HuH-7.5 (cell line): ENCODE data around the gene CHSY3.

Source experiments
- DNase-seq: peaks from one replicate; pipeline ENCODE4 v3.0.0; 2011; ENCODE audit warnings: low spot score

Gene CHSY3

DNA sequence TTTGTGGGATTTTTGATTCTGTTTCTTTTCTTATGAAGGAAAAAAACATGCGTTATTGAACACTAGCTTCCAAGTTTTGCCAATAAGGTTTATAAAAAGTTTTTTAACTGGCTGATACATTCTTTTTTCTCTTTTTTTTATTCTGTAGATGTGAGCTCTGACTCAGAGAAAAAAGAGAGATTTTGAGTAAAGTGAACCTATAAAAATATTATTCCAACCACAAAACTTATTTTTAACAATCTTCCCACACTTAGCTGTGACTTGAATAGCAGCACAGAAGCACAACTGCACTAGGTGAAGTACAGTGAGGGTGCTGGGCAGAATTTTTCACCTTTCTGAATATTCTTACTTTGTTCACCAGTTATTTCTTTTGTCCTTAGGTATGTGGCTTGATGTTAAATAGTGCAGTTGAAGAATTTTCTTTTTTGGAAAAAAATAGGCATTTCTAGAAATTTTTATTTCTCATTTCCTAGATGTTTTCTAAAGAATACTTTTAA lies 41.6 kb downstream of the CHSY3 start:
- DNase-seq, result no peak

DNA sequence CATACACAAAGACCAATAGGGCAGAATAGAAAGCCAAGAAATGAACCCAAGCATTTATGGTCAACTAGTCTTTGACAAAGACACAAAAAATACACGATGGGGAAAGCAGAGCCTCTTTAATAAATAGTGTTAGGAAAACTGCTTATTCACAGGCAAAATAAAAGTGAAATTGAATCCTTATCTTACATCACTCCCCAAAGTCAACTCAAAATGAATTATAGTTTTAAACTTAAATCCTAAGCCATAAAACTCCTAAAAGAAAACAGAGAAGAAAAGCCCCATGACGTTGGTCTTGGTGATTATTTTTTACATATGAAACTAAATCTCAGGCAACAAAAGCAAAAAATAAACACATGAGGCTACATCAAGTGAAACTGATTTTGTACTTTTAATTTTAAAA lies 46.8 kb downstream of the CHSY3 start:
- no peak for DNase-seq

DNA sequence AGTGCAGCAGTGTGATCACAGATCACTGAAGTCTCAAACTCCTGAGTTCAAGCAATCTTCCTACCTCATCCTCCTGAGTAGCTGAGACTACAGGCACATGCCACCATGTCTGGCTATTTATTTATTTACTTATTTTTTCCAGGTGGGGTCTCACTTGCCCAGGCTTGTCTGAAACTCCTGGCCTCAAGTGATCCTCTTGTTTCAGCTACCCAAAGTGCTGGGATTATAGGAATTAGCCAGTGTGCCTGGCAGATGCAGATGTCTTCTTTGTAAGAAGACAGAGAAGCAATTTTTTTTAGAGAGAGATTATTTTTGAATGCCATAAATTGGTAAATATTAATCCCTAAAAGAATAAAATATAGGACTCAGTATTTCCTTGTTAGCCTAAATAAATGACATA lies 54.3 kb downstream of the CHSY3 start:
- DNase-seq, result no peak

DNA sequence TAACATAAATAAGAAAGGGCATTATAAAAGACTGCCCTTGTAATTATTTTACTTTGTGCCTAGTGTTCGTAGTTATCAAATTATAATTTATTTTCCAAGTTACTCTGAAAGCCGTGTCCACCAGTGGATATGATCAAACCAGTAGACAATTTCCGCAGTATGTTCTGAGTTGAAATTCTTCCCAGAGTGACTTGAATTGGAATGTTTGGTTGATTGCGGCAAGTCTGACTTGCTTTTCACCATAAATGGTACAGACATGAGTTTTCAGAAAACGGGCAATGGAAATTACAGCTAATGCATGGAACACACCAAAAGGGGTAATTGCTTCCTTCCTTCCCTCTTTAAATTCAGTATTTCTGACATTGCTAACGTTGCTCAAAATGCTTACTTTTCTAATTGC lies 56.6 kb downstream of the CHSY3 start:
- DNase-seq, result no peak

DNA sequence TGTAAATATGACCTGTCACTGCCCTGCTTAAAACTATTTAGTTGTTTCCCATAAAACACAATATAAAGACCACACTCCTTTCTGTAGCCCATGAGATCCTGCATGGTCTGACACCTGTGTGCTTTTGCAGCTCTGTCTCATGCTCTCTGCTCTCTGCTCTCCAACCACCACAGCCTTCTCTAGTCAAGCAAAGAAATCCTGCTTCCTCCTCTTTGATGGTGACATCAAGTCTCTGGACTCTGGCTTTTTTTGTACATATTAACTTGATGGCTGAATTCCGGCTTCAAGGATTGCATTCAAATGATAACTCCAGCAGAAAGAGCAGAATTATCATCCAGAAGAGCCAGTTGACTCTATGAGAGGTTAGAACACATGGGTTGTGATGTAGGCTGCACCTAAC lies 58.2 kb downstream of the CHSY3 start:
- DNase-seq, result no peak

DNA sequence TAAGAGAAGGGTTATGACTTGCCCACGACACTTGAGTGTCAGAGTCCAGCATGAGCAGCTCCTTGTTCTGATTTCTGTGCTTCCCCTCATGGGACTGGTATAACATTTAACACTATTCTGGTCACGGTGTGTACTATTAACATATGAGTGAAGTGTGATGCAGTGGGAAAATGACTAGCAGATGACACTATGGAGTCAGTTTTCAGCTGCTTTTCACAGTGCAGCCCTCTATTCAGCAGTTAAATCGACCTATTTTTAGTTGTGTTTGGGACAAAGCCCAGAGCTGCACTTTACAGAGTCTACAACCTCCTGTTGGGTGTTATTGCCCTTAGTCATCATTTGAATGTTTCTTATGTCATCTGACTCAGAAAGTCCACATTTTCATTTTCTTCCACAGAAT lies 59.1 kb downstream of the CHSY3 start:
- DNase-seq, result no peak

DNA sequence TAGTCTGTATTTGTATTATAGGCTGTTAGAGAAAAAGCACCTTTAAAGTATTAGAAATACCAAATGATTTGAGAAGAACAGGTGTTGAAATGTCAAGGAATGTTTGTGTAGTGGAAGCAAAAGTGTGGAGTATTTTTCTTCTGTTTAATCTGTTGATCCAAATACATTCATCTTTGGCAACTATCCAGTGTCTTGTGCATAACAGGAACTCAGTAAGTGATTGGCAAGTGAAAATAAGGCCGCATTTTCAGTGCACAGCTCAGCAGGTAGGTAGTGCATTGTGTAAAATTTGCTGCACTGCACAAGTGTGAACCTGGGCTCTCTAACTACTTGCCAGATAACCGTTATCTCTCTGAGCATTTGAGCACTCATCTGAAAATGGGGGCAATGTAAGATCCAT lies 61.8 kb downstream of the CHSY3 start:
- DNase-seq, result no peak

DNA sequence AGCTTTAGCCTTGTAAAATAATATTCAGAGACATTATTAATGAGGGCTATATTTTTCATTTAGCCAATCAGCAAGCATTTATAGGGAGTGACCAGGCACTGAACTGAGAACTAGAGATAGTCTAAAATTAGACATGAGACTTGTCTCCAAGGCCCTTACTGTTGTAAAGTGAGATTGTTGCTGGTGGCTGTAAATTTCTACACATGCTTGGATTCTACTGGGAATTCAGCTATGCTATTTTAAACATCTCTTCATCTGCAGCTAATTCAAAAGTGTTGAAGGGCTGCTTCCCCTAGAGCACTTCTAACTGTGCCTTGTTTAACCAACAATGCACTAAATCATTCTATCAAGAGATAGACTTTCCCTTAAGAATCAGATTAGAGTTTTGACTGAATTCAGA lies 67.4 kb downstream of the CHSY3 start:
- DNase-seq, result no peak

DNA sequence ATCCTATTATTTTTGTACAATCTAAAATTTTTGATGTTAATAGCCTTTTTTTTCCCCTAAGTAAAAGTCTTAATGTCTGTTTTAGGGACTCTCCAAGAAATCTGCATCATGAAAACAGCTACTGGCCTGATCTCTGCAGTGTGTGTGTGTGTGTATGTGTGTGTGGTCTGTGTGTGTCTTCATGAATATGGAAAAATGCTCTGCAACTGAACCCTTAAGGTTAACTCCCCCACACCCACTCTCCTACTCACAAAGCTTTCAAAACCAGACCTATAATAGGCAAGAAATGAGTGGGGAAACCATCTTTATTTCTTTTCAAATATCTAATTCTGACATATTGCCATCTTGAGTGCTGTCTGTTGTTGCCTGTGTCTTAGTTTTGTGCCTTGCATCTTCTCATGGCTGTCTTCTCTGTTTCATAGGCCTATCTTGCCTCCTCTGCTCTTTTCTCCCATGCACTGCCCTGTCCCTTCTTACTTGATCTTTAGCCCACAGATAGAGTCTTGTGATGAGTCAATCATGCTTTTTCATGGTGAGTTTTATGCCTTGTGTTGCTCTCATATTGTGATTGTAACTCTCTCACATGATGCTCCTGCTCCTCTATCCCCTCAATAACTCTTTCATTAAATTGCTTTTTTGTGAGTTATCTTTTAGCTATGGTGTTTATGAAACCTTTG lies 68.3 kb downstream of the CHSY3 start:
- DNase-seq, result no peak

DNA sequence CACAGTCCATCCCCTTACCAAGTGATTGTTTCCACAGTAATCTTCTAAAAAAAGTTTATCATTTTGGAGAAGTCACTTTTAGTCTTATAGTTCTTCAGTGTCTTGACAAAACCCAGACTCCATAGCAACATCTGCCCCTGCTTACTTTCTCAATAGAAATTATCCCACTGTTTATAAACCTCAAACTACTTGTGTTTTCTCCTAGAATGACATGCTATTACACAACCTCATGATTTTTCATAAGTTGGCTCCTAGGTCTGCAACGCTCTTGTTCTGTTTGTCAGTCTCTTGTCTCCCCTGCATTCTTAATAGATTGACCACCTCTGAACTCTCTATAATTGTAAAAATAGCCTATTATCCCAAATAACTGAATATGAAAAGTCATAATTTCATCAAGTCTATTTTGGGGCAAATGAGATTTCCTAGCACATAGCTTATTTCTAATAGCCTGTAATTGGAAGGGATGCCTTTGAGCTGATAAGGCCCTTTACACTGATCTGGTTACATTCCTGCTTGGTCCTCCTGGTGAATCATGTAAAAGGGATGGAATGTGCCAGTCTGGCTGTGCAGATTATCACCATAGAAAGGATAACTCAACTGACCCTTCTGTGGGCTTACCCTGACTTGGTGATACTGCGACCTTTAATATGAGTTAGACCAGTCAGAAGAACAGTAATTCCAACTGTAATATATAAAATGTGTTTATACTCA lies 69.6 kb downstream of the CHSY3 start:
- no peak for DNase-seq

DNA sequence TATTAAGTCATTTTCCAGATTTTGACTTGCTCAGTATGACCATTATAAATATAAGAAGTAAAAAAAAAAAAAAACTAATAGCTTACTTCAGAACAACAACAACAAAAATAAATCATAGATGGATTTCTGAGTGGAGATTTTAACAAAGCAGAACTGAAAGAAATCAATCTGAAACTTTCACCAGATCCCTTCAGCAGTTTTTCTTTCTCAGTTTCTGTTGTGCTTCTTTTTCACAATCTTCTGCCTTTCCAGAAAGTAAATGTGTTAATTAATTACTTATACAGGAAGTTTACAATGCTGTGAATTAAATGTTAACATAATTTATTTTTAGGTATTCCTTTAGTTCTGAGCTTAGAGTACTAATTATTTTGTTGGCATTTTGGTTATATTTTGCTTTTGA lies 73.5 kb downstream of the CHSY3 start:
- DNase-seq, result no peak

DNA sequence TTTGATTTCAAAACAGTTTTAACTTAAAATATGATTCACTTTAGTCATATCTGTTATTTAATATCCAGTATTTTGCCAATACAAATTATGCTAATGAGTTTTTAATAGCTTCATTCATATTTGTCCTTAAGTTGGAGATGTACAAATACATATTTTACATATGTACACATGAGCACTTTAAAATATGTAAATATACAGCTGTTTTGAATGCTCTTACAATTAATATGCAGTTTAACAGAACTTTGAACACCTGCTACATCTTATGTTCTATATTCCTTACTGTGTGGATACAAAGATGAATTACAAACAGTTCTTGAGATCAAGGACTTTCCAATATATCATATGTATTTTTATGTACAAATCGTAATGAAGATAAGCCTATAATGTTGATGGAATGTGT lies 74.0 kb downstream of the CHSY3 start:
- DNase-seq, result no peak

DNA sequence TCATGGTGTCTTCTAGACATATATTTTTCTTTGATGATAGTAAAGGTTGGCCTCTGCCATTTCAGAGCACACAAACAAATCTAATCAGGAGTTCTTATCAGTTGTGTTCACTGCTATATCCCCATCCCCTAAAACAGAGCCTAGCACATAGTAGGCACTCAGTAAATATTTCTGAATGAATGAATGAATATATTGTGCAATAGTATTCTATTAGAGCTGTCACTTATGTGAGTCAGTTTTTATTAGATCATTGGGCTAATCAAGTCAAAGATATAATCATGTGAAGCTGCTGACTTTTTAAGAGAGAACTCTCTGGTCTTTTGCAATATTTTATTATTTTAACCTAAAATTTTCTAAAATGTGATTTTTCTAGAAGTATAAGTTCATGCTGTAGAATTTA lies 84.2 kb downstream of the CHSY3 start:
- no peak for DNase-seq

DNA sequence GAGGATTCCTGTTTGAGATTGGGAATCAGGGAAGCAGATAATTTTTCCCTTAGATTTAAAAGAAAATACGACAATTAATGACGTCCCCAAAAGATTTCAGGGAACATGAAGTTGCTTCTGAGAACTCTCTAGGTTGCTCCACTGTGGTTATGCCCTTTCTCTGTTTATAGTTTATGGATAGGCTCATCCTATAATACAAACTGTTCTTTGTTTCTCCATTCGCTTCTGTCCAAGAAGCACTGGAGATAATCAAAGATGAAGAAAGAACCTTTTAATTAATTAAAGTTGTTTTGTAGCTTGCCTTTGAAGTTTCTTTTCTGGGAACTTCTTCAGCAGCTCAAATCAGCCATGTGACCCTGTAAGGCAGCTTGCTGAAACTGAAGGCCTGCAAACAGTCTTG lies 87.5 kb downstream of the CHSY3 start:
- no peak for DNase-seq

DNA sequence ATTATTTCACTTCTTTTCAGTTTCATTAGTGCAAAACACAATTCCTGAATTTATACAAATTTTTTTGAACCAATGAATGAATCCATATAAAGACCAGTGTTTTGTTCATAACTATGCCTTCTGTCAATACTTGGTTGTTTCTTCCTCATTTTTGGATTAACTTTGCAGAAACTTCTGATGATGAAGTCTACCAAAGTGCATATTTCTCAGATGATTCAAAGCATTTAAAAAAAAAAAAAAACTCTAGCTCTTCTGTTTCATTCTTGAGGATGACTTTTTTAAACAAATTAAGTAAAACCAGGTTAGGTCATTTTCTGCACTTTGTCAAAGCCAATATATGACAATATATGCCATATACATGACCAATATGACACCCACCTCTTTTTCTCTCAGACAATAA lies 92.6 kb downstream of the CHSY3 start:
- DNase-seq, result no peak

DNA sequence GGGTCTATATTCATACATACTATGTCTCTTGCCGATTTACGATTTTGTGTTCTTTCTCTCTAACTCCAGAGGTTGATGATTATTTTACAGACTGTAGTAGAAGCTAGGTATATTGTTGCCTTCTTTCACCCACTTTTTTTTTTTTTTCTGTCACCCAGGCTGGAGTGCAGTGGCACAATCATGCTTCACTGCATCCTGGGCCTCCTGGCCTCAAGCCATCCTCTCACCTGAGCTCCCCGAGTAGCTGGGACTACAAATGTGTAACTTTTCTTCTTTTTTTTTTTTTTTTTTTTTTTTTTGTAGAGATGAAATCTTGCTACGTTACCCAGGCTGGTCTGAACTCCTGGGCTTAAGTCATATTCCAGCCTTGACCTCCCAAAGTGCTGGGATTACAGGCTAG lies 96.2 kb downstream of the CHSY3 start:
- no peak for DNase-seq

DNA sequence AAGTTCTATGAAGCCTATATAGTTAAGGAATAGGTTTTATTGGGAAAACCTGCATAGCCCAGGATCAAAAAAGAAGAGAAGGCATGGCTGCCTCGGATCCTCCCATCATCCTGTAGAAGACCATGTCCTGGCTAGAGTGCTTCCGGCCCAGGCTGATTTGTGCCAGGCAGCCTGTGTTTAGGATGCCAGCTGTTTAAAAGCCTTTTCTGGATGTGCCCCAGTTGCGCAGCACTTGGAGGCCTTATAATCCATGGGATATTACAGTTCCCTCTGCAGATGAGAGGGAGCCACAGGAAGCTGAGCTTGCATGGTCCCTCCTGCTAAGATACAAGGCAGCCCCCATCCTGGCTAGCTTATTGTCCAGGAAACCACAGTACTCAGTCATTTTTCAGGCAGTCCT lies 97.9 kb downstream of the CHSY3 start:
- DNase-seq, result no peak

DNA sequence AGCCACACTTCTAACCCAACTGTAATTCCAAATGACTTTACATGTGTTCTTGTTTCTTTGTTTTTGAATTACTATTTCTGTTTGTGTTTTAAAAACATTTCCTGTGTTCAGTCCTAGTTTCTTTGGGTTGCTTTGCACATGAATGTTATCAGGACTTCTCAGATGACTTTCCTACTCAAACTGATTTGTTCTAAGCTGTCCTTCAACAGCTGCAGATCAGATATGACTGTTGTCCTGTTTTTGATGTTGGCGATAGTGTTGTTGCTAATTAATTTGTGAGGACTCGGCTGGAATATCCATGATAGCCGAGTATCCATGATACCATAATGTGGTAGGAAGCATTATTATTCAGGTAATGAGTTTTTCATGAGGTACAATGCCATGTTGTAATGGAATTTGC lies 98.6 kb downstream of the CHSY3 start:
- DNase-seq, result no peak

DNA sequence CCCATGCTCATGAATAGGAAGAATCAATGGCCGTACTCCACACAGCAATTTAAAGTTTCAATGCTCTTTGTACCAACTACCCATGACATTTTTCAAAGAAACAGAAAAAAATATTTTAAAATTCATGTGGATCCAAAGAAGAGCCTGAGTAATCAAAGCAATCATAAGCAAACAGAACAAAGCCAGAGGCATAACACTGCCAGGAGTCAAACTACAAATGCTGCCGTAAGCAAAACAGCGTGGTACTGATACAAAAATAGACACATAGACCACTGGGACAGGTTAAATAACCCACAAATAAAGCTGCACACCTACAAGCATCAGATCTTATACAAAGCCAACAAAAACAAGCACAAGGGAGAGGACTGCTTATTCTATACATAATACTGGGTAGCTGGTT lies 107.7 kb downstream of the CHSY3 start:
- DNase-seq, result no peak

DNA sequence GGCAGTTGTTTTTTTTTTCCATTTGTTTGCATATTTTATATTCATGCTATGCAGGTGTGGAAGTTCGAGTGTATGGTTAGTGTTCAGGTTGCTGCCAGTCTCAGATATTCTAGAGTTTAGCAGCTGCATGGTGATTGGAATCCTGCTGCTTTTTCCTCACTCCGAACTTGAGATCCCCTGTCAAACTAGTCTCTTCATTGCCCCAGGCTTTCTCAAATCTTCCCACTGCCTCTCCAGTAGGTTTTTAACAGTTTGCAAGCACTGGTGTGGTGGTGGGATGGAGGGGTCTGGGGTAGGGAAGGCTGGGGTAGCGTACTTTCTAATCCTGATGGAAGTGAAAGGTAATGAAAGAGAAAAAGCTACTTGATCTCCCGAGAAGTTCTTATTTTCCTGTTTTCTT lies 112.9 kb downstream of the CHSY3 start:
- DNase-seq, result no peak

DNA sequence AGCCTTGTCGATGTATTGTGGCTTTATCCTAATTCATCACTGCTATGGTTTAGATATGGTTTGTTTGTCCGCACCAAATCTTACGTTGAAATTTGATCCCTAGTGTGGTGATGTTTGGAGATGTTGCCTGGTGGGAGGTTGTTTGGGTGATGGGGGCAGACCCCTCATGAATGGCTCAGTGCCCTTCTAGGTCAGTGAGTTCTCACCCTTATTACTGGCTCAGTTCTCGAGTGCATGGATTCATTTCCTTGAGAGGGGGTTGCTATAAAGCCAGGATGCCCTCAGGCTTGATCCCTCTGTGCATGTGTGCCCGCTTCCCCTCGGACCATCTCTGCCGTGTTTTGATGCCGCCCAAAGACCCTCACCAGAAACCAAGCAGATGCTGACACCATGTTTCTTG lies 114.4 kb downstream of the CHSY3 start:
- no peak for DNase-seq

DNA sequence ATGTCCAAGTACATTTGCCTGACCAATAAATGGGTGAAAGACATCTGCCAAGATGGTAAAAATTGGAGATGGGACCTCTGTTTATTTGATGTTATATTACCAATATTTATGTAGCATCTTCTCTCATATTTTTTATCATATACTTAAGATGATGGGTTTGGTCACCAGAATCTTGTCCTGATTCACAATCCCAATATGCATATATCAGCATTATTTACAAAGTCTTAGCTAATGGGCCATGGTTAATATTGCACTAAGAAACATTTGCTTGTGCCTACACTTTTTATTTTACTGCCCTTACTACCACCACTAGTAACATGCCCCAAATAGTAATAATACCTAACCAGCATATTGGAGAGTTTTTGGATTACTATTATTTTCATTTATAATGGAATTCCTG lies 116.7 kb downstream of the CHSY3 start:
- DNase-seq, result no peak

DNA sequence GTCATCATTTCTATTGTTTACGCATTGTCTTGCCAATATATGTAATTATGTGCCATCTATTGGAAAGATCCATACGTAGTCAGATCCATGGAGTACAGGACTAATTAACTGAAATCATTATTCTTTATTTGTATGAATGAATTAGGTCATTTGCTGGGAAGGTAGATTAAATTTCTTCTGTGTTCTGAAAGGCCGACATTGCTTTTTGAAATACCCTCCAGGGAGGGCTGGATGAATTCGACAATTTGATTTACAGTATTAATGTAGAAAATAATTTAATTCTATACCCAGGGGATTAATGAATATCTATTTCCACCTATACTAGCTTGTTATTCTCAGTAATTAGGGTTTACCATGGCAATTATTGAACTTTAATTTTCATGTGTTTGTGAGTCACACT lies 117.6 kb downstream of the CHSY3 start:
- DNase-seq, result no peak

DNA sequence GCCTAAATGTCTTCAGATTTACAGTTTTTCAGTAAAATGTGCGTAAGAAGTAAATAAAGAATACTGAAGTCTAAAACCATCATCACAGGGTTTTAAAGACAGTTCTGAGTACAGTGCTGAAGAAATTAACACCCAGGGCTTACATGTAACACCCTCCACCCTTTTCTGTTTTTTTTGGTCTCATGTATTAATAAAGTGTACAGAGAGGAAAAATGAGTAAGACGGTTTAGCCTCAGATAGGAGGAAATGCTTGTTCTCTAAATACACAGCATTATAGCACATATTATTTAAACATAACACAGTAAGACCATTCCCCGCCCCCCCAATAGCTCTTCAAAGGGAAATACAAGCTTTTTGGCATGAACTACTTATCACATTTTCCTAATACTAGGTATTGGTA lies 119.3 kb downstream of the CHSY3 start:
- no peak for DNase-seq
